HFFc6 (cell line): ENCODE results near the gene CCNY. TPM values are rescaled to one million over a fixed set of nuclear protein-coding genes. Genes with fewer than 3 reads are reported as not detected.

Source experiments
- DNase-seq: peaks from one replicate; pipeline ENCODE4 v3.0.0-alpha.2; 2018
- H3K27ac Mint-ChIP-seq: 2 replicates; pipeline ENCODE4 v1.8.0; 2020; ENCODE audit warnings: mild to moderate bottlenecking, mixed read lengths
- H3K27me3 Mint-ChIP-seq: 2 replicates; pipeline ENCODE4 v1.8.0; 2021; ENCODE audit warnings: mild to moderate bottlenecking, moderate library complexity, mixed read lengths; ENCODE audit not compliant: insufficient read depth
- H3K36me3 Mint-ChIP-seq: 2 replicates; pipeline ENCODE4 v1.8.0; 2021; ENCODE audit warnings: low read depth, mixed read lengths
- H3K4me1 Mint-ChIP-seq: 2 replicates; pipeline ENCODE4 v1.8.0; 2020; ENCODE audit warnings: low read depth, mixed read lengths
- H3K4me3 Mint-ChIP-seq: 2 replicates; pipeline ENCODE4 v1.8.0; 2020; ENCODE audit warnings: mild to moderate bottlenecking, moderate library complexity, mixed read lengths
- H3K9me3 Mint-ChIP-seq: 2 replicates; pipeline ENCODE4 v1.8.0; 2020; ENCODE audit warnings: mild to moderate bottlenecking, mixed read lengths
- total RNA-seq, 6 experiments: library from RNA; stranded (reverse); fragmentation: NEBNext Ultra II Directional; extraction: Animal tissue kit (Norgen Biotek cat#: 25700); gene quantifications; 2 replicates in 1 of 6; 3 replicates in 5 of 6; pipeline ENCODE4 v1.2.3, GENCODE V29; 2021
- TF ChIP-seq, protein P1 (sequence below): fragments of 200-600 bp; sonication (generic); IDR thresholded peaks from 2 replicates; pipeline ENCODE4 v1.5.0; 2021; ENCODE audit warnings: antibody characterized with exemption, mild to moderate bottlenecking

CCNY gene
- total RNA-seq, 6 experiments from 2014 or later, result 60.0 to 76.6 (median 69.9) TPM

DNA sequence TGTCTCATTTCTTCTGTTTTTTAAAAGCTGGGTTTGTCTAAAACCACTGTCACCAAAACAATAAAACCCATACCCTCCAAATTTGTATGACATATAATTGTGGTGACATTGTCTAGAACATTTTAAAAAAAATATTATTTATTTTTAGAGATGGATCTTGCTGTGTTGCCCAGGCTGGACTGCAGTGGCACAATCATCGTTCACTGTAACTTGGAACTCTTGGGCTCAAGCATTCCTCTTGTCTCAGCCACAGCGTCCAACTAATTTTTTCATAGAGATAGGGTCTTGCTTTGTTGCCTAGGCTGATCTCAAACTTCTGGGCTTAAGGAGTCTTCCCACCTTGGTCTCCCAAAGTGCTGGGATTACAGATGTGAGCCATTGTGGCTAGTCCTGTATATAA, 116.5 kb downstream of the CCNY start:
- no peak overlapping the region for H3K27ac Mint-ChIP-seq
- no peaks in the 10 kb centered on the region; the same call in 1 of the 2 replicates for H3K36me3 Mint-ChIP-seq
- peaks cover 1% of the 10 kb centered on the region for H3K27me3 Mint-ChIP-seq
- no peak overlapping the region for H3K4me3 Mint-ChIP-seq
- TF ChIP-seq, protein P1, sequence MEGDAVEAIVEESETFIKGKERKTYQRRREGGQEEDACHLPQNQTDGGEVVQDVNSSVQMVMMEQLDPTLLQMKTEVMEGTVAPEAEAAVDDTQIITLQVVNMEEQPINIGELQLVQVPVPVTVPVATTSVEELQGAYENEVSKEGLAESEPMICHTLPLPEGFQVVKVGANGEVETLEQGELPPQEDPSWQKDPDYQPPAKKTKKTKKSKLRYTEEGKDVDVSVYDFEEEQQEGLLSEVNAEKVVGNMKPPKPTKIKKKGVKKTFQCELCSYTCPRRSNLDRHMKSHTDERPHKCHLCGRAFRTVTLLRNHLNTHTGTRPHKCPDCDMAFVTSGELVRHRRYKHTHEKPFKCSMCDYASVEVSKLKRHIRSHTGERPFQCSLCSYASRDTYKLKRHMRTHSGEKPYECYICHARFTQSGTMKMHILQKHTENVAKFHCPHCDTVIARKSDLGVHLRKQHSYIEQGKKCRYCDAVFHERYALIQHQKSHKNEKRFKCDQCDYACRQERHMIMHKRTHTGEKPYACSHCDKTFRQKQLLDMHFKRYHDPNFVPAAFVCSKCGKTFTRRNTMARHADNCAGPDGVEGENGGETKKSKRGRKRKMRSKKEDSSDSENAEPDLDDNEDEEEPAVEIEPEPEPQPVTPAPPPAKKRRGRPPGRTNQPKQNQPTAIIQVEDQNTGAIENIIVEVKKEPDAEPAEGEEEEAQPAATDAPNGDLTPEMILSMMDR, result no peak
- H3K9me3 Mint-ChIP-seq, result no peaks in the 10 kb centered on the region
- peaks cover 59% of the 10 kb centered on the region for H3K4me1 Mint-ChIP-seq
- DNase-seq, result no peak

DNA sequence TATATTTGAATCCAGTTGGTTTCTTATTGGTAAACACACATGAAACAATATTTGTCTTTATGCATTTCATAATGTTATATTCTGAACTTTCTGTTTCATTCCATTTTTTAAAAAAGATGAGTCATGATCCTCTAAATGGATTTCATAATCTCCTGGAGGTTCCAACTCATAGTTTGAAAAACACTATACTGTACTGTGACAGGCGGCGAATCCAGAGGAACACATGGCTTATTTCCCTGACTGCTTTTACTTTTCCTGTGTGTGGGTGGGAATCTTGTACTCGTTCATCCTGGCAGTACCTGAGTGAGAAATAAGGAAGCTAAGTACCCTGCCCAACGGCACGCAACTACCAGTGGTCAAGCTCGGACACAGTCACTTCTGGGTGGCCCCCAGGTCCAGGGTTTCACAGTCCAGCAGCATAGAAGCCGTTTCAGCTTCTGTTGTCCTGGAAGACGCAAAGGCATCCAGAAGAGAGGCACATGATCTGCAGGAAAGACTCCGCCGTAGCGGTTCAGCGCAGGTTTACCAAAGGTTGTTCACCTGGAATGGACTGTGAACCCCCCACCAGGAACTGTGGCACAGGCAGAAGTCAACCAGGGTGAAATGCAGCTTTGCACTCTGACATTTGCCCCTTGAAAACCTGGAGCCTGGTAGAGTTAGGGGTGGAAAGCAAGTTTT, 117.7 kb downstream of the CCNY start:
- Mint-ChIP-seq H3K27me3 (peaks cover 1% of the 10 kb centered on the region), H3K36me3 (no peaks in the 10 kb centered on the region; the same call in 1 of the 2 replicates), H3K27ac (no peak overlapping the region), H3K9me3 (no peaks in the 10 kb centered on the region), H3K4me3 (no peak overlapping the region), H3K4me1 (peaks cover 48% of the 10 kb centered on the region)
- DNase-seq, result no peak
- TF ChIP-seq, protein P1, result no peak

DNA sequence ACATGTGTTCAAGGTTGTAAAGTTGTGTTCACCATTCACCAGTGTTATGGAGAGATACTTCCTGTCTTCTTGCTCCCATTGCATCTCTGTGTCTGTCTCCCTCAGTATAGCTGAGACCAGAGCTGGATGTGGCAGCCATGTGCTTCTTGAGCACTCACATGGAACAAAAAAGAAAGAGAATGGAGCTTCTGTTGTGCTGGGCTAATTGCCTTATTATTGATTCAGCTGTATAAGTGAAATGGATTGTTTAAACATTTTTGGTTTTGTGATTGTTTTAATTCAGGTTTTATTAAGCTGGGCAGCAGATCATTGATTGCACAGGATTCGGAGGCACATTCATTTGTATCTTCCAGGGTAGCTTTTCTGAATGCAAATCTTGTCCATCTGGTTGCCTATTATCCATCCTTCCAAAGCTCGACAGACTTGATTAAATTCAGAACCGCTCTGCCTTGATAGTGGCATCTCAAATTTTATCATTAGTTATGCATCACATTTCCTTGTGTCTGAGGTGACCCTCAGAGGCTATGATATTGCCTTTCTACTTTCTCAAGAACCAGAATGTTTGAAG, 119.9 kb downstream of the CCNY start:
- H3K27me3 Mint-ChIP-seq, result peaks cover 1% of the 10 kb centered on the region; the same call in 1 of the 2 replicates
- no peaks in the 10 kb centered on the region for H3K9me3 Mint-ChIP-seq
- H3K27ac Mint-ChIP-seq, result no peak overlapping the region
- no peak overlapping the region for H3K4me3 Mint-ChIP-seq
- TF ChIP-seq, protein P1, result no peak
- peaks cover 25% of the 10 kb centered on the region for H3K4me1 Mint-ChIP-seq
- no peaks in the 10 kb centered on the region; the same call in 1 of the 2 replicates for H3K36me3 Mint-ChIP-seq
- no peak for DNase-seq

DNA sequence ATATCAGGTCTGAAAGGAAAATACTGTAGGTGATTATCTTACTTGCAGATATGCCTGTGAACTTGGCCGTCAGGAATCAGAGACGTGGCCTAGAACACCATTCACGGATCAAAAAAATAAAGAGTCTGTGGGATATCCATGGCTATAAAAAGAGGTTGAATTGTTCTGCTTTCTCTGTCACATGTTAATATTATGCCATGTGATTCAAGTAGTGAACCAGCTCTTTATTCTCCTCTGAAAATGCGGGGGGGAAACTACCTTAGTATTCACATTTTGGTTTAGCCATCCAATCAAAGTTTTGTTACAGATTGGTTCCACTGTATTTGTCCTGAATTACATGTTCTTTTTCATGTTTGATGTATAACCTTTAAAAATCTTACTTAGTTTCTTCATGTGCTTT, 120.5 kb downstream of the CCNY start:
- TF ChIP-seq, protein P1, result no peak
- Mint-ChIP-seq H3K9me3 (no peaks in the 10 kb centered on the region), H3K4me3 (no peak overlapping the region), H3K27me3 (peaks cover 1% of the 10 kb centered on the region; the same call in 1 of the 2 replicates), H3K27ac (no peak overlapping the region), H3K36me3 (no peaks in the 10 kb centered on the region; the same call in 1 of the 2 replicates), H3K4me1 (peaks cover 21% of the 10 kb centered on the region)
- DNase-seq, result no peak

DNA sequence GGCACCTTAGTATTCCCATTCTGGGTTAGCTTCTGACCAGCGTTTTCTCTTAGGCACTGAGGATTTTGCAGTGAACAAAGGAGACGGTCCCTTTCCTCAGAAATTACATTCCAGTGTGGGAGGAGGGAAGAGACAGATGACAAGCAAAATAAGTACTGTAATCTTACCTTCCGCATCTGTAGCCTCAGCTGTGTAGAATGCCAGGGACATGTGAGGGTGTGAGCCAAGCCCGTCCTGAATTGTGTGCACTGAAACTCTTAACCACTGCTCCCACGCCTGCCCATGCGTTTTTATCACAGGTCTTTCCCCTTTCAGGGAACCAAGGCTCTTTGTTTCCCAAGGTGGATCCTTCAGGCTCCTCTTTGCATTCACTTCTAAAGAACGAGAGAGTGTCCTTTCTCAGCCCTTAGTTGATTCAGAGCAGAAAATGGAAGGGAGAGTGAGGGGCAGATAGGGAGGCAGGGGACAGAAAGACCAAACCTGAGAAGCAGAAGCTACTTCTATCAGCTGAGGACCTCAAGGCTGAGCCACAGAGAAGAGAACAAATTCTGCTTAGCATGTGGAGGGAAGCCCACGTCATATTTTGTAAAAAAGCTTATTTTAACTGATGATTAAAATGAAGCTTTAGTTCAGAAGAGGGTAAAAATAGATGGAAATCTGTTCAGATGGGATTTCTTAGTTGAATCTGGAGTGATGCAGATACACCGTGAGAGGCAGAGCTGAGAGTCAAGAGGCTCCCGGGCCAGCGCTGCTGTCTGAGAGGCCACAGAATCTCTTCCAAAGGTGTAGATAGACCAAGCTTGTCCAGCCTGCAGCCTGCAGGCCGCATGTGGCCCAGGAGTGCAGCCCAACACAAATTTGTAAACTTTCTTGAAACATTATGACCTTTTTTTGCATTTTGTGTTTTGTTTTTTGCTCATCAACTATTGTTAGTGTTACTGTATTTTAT, 122.5 kb downstream of the CCNY start:
- H3K4me3 Mint-ChIP-seq, result no peak overlapping the region

More for the DNA sequence above, 122.5 kb downstream of the CCNY start:
- H3K9me3 Mint-ChIP-seq, result no peaks in the 10 kb centered on the region
- H3K4me1 Mint-ChIP-seq, result peaks cover 9% of the 10 kb centered on the region
- peaks cover 1% of the 10 kb centered on the region; the same call in 1 of the 2 replicates for H3K27me3 Mint-ChIP-seq
- H3K36me3 Mint-ChIP-seq, result no peaks in the 10 kb centered on the region; the same call in 1 of the 2 replicates
- no peak overlapping the region for H3K27ac Mint-ChIP-seq
- TF ChIP-seq, protein P1, result no peak
- no peak for DNase-seq
